Stimulated activated CD4-positive, alpha-beta T cell treated with anti-CD3 and anti-CD28 coated beads, Interleukin-15, amount 100 ng/mL, for 48 hours (primary cell): ENCODE measurements around the gene CTNNA2.
A peak's percentile ranks its signal among the peaks of the same experiment; 100 is the strongest.
"Not testable (repeated sequence)": the region's sequence is repeated elsewhere in the genome, so short reads cannot be mapped to it uniquely, and the experiment has no call there.

Source experiments
- DNase-seq, 2 donors: peaks; one replicate each; pipeline ENCODE4 v3.0.0-alpha.2; 2020; ENCODE audit warnings: low read depth in 2 of 2

Gene CTNNA2

DNA sequence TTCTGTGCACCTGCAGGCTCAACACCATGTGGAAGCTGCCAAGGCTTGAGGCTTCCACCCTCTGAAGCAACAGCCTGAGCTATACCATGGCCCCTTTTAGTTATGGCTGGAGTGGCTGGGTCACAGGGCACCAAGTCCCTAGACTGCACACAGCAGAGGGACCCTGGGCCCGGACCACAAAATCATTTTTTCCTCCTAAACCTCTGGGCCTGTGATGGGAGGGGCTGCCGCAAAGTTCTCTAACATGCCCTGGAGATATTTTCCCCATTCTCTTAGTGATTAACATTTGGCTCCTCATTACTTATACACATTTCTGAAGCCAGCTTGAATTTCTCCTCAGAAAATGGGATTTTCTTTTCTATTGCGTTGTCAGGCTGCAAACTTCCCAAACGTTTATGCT is 691.1 kb downstream of the CTNNA2 start:
- DNase-seq: not testable (repeated sequence)

- DNase-seq: no peak
Measured at GRCh38 chr2:80205498-80205897, 692.6 kb downstream of the CTNNA2 start.

GRCh38 chr2:80209458-80209857 is 696.6 kb downstream of the CTNNA2 start:
- DNase-seq: no peak

DNA sequence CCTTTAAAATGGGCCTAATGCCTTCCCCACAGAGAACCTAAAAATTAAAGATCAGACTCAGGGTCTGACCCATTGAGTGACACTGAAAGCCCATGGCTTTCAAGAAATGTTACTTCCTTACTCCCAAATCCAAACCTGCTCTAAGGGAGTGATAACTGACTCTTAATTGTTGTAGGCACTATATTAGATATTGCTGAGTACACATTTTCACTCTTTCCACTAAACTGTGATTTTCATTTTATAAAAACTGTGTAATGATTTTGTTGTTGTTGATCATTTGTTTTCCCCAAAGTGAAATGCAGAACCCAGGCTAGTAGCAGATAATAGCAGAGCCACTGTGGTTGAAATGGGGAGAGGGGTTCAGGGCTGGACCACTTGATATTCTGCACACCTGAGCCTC is 704.6 kb downstream of the CTNNA2 start:
- DNase-seq: no peak

GRCh38 chr2:80222644-80223043 is 709.8 kb downstream of the CTNNA2 start:
- DNase-seq: no peak

DNA sequence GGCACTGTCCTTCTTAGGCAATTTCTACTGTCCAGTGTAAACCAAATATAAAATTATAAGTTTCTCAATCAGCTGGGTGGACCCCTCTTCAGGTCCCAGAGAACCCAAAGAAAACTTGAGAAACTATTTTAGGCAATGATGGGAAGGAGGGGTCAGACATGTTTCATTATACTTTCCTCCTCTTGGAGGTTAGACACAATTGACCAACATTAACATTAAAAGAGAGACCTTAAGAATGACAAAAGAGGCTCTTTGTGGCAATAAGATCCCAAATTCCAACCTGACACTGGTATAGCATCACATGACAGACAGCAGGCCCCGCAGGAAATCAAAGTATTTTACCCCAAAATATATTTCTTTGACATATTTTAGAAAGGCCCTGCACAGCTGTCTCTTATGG is 718.6 kb downstream of the CTNNA2 start:
- DNase-seq: no peak

DNA sequence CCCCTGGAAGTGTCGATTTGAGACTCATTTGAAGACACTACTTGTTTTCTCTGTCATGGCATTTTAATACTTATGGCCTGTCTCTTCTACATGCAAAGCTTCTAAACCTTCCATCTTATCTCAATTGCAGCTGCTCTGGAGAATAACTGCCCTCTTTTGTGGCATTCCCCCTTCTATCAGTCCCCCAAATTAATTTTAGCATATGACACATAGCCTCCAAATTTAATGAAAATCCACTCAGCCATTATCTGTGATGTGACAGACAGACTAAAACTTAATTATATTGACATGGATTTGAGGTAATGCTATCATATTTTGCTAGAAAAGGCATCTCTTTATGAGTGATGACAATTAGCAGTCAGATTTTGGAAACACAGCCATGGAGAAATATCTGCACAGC is 720.5 kb downstream of the CTNNA2 start:
- no peak for DNase-seq

- peak in 1 of 2 donors; percentile 4 for DNase-seq
Measured at GRCh38 chr2:80238692-80239469, 726.0 kb downstream of the CTNNA2 start.

DNA sequence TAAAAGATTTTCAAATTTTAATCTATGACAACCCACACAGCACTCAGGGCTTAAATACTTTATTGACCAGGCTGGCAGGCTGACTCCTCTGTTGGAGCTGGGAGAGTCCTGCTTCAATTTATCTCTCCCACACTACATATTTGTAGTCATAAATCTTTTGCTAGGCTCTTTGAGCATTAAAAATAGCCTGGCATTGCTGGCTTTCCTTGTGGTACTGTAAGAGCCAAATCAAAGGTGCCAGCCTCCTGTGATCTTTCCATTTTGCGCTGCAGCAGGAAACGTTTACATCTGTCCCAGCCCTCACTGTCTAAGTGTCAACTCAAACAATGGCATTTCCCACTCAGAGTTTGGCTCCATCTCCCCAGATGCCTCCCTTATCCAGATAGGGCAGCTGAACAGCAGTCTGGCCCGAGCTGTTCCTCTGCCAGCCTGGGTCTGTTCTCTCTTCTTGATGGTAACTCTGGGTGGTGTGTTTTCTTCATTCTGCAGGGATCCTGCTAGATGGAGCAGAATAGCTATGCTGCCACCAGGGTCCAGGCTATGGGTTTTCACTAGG is 729.6 kb downstream of the CTNNA2 start:
- DNase-seq: no peak

GRCh38 chr2:80244905-80245584 is 732.2 kb downstream of the CTNNA2 start:
- no peak for DNase-seq

GRCh38 chr2:80246534-80246933 is 733.7 kb downstream of the CTNNA2 start:
- DNase-seq: no peak

DNA sequence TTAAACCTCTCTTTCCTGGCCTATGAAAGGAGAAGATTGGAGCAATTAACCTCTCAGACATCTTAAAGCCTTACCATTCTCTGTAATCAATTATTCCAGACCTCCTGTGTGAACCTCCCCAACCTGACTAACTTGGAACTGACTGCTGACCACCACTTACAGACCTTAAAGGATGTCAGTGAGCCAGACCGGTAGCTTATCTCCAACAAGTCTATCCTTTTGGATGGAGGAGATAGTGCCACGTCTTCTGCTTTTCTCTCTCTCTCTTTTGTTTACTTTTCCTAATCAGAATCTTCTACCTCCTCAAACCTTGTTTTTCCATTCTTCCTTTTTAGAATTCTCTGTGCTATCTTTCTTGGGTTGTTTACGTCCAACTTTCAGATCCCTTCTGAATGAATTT is 734.5 kb downstream of the CTNNA2 start:
- DNase-seq: no peak

DNA sequence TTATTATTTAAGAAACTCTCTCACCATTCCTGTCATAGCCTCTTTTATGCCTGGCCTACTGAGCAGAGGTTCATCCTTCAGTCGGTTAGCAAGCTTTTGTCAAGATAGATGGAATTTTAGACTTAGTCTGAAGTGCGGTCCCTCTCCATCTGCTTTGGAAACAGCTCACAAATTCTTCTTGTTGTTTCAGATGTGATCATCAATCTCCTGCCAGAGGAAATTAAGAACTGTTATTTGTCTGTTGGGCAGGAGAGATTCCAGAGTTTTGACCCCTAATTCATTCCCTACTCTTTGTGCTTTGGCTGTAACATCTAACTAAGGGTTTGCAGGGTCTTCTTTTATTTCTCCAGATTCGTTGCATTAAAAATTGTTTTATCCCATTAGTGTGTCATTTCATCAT is 735.3 kb downstream of the CTNNA2 start:
- no peak for DNase-seq

- no peak for DNase-seq
Measured at GRCh38 chr2:80252294-80252986, 739.6 kb downstream of the CTNNA2 start.

DNA sequence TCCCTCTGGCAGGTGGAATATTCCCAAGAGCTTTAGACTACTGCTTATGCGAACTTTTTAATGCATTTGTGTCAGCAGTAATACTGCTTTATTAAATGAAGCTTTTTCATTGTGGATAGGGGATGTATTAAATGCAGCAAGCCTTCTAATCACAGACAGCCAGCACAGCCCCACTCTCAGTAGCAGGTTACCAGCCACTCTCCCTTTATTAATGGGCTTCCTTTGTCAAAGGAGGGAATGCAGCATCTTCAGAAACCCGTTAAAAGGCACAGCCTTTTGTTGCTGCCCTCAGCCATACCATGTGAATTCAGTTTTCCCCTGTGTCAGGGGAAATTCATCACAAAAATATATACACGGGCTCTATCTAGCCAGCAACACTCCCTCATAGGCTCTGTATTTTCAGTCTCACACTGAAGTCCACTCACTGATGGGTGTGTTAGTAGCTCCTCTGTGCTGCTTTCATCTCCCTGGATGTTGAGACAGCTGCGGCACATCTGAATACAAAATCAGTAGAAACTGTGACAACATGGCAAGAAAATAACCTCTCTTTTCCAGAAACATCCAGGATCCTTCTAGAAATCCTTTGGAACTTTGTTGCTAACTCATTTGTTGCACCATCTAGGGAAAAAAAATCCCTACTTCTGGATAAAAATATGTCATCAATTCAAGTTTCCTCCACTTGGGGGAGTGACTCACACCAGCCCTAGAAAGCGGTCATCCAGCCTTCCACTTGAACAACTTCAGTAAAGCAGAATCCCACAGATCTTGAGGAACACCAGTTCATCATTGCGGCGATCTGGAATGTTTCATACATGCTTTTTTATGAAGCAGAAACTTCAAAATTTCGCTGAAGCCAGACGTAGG is 743.3 kb downstream of the CTNNA2 start:
- no peak for DNase-seq

DNA sequence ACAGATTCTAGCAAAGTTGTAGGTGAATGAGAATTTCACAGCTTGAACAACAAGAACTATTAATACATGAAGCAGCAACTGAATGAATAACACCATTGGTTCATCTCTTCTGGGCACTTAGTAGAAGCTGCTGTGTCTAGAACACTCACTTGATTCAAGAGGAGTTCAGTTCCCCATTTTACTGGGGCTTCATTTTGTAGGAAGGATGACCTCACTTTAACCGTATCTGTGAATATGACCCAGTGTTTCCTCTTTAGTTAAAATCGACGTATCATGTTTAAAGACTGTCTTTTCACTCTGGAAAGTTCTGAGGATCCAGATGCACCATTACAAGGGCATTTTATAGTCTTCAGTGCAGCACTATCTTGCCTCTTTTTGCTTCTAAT is 743.9 kb downstream of the CTNNA2 start:
- DNase-seq: no peak

DNA sequence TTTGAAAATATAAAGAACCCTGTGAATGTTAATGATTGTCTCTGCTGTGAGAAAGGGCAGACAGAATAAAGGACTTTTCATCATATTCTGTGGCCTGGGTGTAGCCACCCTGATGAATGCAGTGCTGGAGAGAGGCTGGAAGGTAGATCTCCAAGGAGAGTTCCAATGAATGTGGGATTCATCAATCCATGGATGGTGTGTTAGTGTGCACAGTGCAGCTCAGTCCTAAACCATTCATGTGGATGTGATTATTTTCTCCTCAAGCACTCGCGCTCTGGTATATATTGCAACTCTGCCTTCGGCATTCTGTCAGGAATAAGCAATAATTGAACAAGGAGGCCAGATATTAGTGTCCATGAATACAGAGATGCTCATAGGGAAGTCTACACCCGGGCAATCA is 744.6 kb downstream of the CTNNA2 start:
- no peak for DNase-seq

- no peak for DNase-seq
Measured at GRCh38 chr2:80258341-80258740, 745.5 kb downstream of the CTNNA2 start.

DNA sequence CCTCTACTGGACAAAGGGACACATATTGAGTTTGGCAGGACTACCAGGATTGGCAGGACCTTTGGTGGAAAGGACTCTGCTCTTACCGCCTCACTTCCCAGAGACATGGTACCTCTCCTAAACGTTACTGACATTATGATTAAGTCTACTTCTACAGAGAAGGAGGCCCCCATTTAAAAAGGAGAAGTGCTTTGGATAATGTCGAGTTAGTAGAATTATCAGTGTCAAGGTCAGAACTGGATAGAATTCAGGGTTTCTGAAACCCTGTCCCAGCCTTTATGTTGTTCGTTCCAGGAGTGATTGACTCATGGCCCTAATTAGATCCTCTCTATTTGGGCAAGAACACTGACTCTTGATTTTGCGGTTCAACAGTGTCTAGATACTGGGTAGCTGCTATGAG is 745.9 kb downstream of the CTNNA2 start:
- DNase-seq: no peak

GRCh38 chr2:80259292-80259691 is 746.4 kb downstream of the CTNNA2 start:
- no peak for DNase-seq

DNA sequence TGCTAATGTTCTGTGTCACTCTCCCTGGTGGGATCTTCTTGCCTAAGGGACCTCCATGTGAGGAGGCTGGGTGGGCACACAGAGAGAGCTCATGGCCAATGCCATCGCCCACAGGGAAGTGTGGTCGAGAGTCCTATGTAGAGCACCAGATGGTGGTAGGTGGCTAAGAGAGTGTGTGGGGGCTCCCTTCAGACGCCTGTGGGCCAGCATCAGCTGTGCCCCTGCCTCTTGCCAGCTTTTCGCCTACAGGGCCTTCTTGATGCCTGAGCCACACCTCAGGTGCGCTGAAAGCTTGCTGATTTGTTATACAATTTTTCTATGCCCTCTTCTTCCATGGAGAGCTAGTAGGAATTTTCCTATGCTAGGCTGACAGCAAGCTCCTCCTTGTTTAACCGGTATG is 753.4 kb downstream of the CTNNA2 start:
- no peak for DNase-seq

DNA sequence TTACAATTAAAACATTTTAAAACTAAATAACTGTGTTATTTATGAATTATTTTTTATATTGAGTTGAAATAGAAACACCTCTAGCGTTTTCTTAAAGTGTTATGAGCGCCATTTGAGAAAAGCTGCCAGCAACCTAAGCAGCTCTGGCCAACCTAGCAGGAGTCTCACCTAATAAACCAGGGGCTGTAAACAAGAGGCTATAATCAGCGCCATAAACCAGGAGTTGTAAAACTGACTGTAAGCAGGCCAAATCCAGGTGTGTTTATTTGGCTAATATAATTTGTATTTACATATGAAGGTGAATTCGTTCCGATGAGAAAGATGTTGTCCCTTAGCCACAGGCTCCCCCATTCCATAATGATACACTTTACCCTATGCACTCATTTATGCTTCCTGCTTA is 757.0 kb downstream of the CTNNA2 start:
- no peak for DNase-seq
